ENCODE data around the gene TCF12.

TCF12 gene

GRCh38 chr15:57048930-57049549 is 130.6 kb downstream of the TCF12 start:
- Histone ChIP-seq H3K4me2 (ENCODE audit: low read length) (no peak overlapping the region), H2AFZ (no peak overlapping the region), H3K4me1 (peaks cover 5% of the 10 kb centered on the region), H3K9me3 (ENCODE audit: control insufficient read depth, low read length) (no peaks in the 10 kb centered on the region), H3K79me2 (peaks cover 17% of the 10 kb centered on the region), H3K36me3 (ENCODE audit: control insufficient read depth, insufficient read depth, low read length) (no peaks in the 10 kb centered on the region), H3K27me3 (ENCODE audit: control insufficient read depth, insufficient read depth, low read length) (no peaks in the 10 kb centered on the region), H3K9ac (no peak overlapping the region), H3K27ac (no peak overlapping the region), H3K4me3 (ENCODE audit: low read depth, low read length) (no peak overlapping the region)
- no peak for TF ChIP-seq CTCF (IDR thresholded peaks at IDR 0.05)

GRCh38 chr15:57053470-57053869 is 135.0 kb downstream of the TCF12 start:
- H3K79me2 ChIP-seq, result peaks cover 15% of the 10 kb centered on the region
- H3K4me3 ChIP-seq (ENCODE audit: low read depth, low read length), result no peak overlapping the region
- H3K9me3 ChIP-seq (ENCODE audit: control insufficient read depth, low read length), result no peaks in the 10 kb centered on the region
- no peaks in the 10 kb centered on the region for H3K27me3 ChIP-seq (ENCODE audit: control insufficient read depth, insufficient read depth, low read length)
- H2AFZ ChIP-seq, result no peak overlapping the region
- no peak overlapping the region for H3K4me2 ChIP-seq (ENCODE audit: low read length)
- no peak for TF ChIP-seq CTCF (IDR thresholded peaks at IDR 0.05)
- H3K36me3 ChIP-seq (ENCODE audit: control insufficient read depth, insufficient read depth, low read length), result no peaks in the 10 kb centered on the region
- H3K4me1 ChIP-seq, result peaks cover 2% of the 10 kb centered on the region
- H3K9ac ChIP-seq, result no peak overlapping the region
- no peak overlapping the region for H3K27ac ChIP-seq

GRCh38 chr15:57054204-57054750 is 135.8 kb downstream of the TCF12 start:
- H3K27ac ChIP-seq, result no peak overlapping the region

GRCh38 chr15:57056357-57056756 is 137.9 kb downstream of the TCF12 start:
- no peaks in the 10 kb centered on the region for H3K36me3 ChIP-seq (ENCODE audit: control insufficient read depth, insufficient read depth, low read length)

More at GRCh38 chr15:57054204-57054750, 135.8 kb downstream of the TCF12 start:
- TF ChIP-seq CTCF (IDR thresholded peaks at IDR 0.05), result no peak
- Histone ChIP-seq H3K4me2 (ENCODE audit: low read length) (no peak overlapping the region), H3K27me3 (ENCODE audit: control insufficient read depth, insufficient read depth, low read length) (no peaks in the 10 kb centered on the region), H3K36me3 (ENCODE audit: control insufficient read depth, insufficient read depth, low read length) (no peaks in the 10 kb centered on the region), H3K9ac (no peak overlapping the region), H3K9me3 (ENCODE audit: control insufficient read depth, low read length) (no peaks in the 10 kb centered on the region), H3K79me2 (peaks cover 12% of the 10 kb centered on the region), H3K4me3 (ENCODE audit: low read depth, low read length) (no peak overlapping the region), H2AFZ (no peak overlapping the region), H3K4me1 (peaks cover 2% of the 10 kb centered on the region)

More at GRCh38 chr15:57056357-57056756, 137.9 kb downstream of the TCF12 start:
- Histone ChIP-seq H3K4me1 (no peaks in the 10 kb centered on the region), H3K4me3 (ENCODE audit: low read depth, low read length) (no peak overlapping the region), H3K9ac (no peak overlapping the region), H3K4me2 (ENCODE audit: low read length) (no peak overlapping the region), H3K27ac (no peak overlapping the region), H3K9me3 (ENCODE audit: control insufficient read depth, low read length) (no peaks in the 10 kb centered on the region), H3K79me2 (peaks cover 9% of the 10 kb centered on the region), H2AFZ (no peak overlapping the region), H3K27me3 (ENCODE audit: control insufficient read depth, insufficient read depth, low read length) (no peaks in the 10 kb centered on the region)
- no peak for TF ChIP-seq CTCF (IDR thresholded peaks at IDR 0.05)
